HUES6 (cell line): ENCODE data around the gene CALN1.
"Not testable (repeated sequence)": the region's sequence is repeated elsewhere in the genome, so short reads cannot be mapped to it uniquely, and the experiment has no call there.

Source experiments
- H3K27ac ChIP-seq: 2 replicates; pipeline ENCODE4 v1.7.0; 2013; ENCODE audit warnings: low read depth, mild to moderate bottlenecking, low read length, inconsistent platforms
- H3K27me3 ChIP-seq: 2 replicates; pipeline ENCODE4 v1.6.1; 2013; ENCODE audit warnings: low read length; ENCODE audit not compliant: control insufficient read depth, insufficient read depth
- H3K36me3 ChIP-seq: 2 replicates; pipeline ENCODE4 v1.6.1; 2013; ENCODE audit warnings: low read length; ENCODE audit not compliant: control insufficient read depth, insufficient read depth
- H3K4me1 ChIP-seq: 2 replicates; pipeline ENCODE4 v1.6.1; 2013; ENCODE audit warnings: low read length; ENCODE audit not compliant: control insufficient read depth, insufficient read depth
- H3K4me3 ChIP-seq: 2 replicates; pipeline ENCODE4 v1.5.1; 2013; ENCODE audit warnings: low read depth, low read length
- H3K9ac ChIP-seq: one replicate; pipeline ENCODE4 v1.6.1; 2013; ENCODE audit warnings: mild to moderate bottlenecking, low read length
- H3K9me3 ChIP-seq: 2 replicates; pipeline ENCODE4 v1.6.1; 2013; ENCODE audit warnings: low read depth, low read length; ENCODE audit not compliant: control insufficient read depth, insufficient read depth

Gene CALN1

DNA sequence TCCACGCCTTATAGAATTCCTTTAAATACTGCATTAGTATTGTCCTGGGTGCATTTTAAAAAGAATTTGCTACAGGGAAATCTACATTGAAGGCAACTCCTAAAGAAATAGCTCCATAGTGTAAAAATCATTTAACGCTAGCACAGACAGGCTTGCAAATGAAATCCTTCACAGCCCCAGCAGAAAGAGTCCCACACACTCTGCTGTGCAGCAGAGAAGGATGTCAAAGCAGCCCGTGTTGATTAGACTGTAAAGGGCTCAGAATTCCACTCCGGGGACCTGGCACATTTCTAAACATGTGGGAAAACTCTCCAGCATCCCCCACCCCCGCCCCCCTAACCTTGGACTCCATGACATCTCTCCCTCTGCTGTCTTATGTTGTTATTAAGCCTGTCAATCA is 176.8 kb downstream of the CALN1 start:
- Histone ChIP-seq H3K27ac (no peak overlapping the region), H3K9ac (no peak overlapping the region), H3K4me3 (no peak overlapping the region), H3K4me1 (no peaks in the 10 kb centered on the region), H3K36me3 (no peaks in the 10 kb centered on the region), H3K27me3 (no peaks in the 10 kb centered on the region), H3K9me3 (no peaks in the 10 kb centered on the region)

DNA sequence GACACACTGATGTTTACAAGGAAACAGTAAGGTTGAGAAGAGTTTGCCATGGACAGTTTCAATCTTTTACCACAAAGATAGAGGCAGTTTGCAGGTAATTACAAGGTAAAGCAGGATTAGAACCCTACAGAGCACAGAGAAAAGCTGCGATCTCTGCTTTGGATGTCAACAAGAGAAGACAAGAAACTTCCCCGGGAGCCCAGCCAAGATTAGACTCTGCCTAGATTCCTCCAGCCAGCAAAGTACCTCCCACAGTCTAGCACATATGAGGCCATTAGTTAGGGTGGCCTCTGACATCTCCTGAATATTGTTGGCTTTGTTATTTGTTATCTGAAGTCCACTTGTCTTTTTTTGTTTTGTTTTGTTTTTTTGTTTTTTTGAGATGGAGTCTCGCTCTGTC is 178.1 kb downstream of the CALN1 start:
- H3K9me3 ChIP-seq = no peaks in the 10 kb centered on the region
- no peaks in the 10 kb centered on the region for H3K4me1 ChIP-seq
- H3K36me3 ChIP-seq = no peaks in the 10 kb centered on the region
- no peak overlapping the region for H3K9ac ChIP-seq
- H3K27me3 ChIP-seq = no peaks in the 10 kb centered on the region
- no peak overlapping the region for H3K4me3 ChIP-seq
- H3K27ac ChIP-seq = no peak overlapping the region

DNA sequence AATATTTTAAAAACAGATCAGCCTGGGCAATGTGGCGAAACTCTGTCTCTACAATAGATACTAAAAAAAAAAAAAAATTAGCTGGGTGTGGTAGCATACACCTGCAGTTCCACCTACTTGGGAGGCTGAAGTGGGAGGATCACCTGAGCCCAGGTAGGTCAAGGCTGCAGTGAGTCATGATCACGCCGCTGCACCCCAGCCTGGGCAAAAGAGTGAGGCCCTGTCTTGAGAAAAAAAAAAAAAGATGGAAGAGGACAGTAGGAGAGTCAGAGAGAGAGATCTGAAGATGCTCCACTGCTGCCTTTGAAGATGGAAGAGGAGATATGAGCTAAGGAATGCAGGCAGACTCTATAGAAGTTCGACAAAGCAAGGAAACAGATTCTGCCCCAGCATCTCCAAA is 181.9 kb downstream of the CALN1 start:
- no peak overlapping the region for H3K27ac ChIP-seq
- no peaks in the 10 kb centered on the region for H3K4me1 ChIP-seq
- no peaks in the 10 kb centered on the region for H3K27me3 ChIP-seq
- H3K9me3 ChIP-seq = no peaks in the 10 kb centered on the region
- H3K36me3 ChIP-seq = no peaks in the 10 kb centered on the region
- no peak overlapping the region for H3K9ac ChIP-seq
- no peak overlapping the region for H3K4me3 ChIP-seq

DNA sequence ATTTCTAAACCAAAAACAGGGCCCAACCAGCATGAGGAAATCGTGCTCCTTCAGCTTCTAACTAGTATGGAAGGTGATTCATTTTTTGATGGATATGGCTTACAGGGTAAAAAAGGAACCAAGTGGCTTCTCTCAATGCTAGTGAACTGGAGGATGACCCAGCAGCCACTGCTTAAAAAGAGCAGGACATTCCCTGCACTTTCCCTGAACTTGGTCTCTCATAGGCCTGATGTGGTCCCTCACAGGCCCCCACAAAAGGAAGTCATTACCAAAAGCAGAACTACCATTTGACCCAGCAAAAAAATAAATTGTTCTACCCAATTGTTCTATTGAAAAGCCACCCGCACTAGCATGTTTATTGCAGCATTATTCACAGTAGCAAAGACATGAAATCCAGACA is 188.8 kb downstream of the CALN1 start:
- H3K4me3 ChIP-seq = no peak overlapping the region
- H3K9me3 ChIP-seq = peaks cover 3% of the 10 kb centered on the region; the same call in 1 of the 2 replicates
- H3K4me1 ChIP-seq = no peaks in the 10 kb centered on the region
- no peak overlapping the region for H3K9ac ChIP-seq
- H3K36me3 ChIP-seq = no peaks in the 10 kb centered on the region
- H3K27ac ChIP-seq = no peak overlapping the region
- no peaks in the 10 kb centered on the region for H3K27me3 ChIP-seq

DNA sequence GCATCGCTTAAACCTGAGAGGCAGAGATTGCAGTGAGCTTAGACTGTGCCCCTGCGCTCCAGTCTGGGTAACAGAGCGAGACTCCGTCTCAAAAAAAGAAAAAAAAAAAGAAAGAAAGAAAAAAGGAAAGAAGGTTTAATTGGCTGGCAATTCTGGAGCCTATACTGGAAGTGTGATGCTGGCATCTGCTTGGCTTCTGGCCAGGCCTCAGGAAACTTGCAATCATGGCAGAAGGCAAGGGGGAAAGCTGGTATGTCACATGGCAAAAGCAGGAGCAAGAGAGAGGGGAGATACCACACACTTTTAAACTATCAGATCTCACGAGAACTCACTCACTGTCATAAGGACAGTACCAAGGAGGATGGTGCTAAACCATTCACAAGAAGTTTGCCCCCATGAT is 190.0 kb downstream of the CALN1 start:
- Histone ChIP-seq H3K27me3 (no peaks in the 10 kb centered on the region), H3K9ac (no peak overlapping the region), H3K4me1 (no peaks in the 10 kb centered on the region), H3K27ac (no peak overlapping the region), H3K36me3 (no peaks in the 10 kb centered on the region), H3K4me3 (no peak overlapping the region), H3K9me3 (peaks cover 3% of the 10 kb centered on the region; the same call in 1 of the 2 replicates)

DNA sequence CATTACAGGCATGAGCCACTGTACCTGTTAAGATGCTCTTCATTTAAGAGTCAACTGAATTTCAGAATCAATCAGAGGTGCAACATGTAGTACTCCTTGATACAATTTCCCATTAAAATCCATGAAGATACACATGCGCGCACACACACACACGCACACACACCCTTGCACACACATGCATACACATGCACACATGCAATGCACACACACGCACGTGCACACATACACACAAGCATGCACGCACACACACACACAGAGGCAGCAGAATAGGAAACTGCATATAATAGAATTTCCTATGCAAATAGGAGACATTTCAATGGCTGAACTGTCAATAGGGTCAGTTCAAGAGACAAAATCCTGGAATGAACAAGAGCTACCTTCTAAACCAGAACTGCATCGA is 192.6 kb downstream of the CALN1 start:
- Histone ChIP-seq H3K9ac (no peak overlapping the region), H3K4me1 (no peaks in the 10 kb centered on the region), H3K27me3 (no peaks in the 10 kb centered on the region), H3K4me3 (no peak overlapping the region), H3K36me3 (no peaks in the 10 kb centered on the region), H3K27ac (no peak overlapping the region), H3K9me3 (peaks cover 3% of the 10 kb centered on the region; the same call in 1 of the 2 replicates)

DNA sequence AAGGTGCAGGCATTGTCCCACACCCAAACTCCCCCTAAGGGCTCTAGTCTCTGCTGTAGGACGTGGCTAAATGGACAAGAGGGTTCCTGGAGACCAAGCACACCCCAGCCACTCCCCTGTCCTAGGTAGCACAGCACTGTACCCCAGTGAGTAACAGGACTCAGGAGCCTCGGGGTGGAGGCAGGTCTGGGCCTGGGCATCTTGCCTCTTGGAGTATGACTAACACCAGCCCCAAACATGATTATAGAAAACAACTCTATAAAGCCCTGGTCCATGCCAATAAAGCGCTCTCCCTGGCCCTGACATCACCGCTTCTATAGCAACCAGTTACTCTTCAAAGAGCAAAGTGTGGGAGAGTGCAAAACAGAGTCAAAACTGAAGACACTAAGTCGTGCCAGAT is 195.0 kb downstream of the CALN1 start:
- no peaks in the 10 kb centered on the region for H3K27me3 ChIP-seq
- H3K4me3 ChIP-seq = no peak overlapping the region
- H3K36me3 ChIP-seq = no peaks in the 10 kb centered on the region
- no peak overlapping the region for H3K9ac ChIP-seq
- H3K4me1 ChIP-seq = no peaks in the 10 kb centered on the region
- no peaks in the 10 kb centered on the region for H3K9me3 ChIP-seq
- H3K27ac ChIP-seq = no peak overlapping the region

DNA sequence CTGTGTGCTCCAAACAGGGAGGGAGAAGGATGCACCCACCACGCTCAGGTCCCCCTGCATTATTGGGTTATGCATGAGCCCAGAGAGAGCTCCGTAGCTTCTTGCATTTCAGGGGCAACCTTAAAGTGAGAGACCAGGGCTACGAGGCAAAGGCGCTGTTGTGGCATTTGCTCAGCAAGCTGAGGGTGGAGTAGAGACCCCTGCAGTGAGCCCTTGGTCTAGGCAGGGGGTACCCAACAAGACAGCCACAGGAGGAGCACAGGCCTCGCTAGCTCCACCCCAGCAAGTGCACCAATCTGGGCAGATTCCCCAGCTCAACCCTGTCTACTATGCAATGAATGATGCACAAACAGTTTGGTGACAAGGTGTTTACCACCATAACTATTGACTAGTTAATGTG is 198.4 kb downstream of the CALN1 start:
- Histone ChIP-seq H3K4me3 (no peak overlapping the region), H3K9ac (no peak overlapping the region), H3K4me1 (peaks cover 4% of the 10 kb centered on the region; the same call in 1 of the 2 replicates), H3K27ac (no peak overlapping the region), H3K9me3 (no peaks in the 10 kb centered on the region), H3K27me3 (peaks cover 14% of the 10 kb centered on the region; the same call in 1 of the 2 replicates), H3K36me3 (no peaks in the 10 kb centered on the region)

DNA sequence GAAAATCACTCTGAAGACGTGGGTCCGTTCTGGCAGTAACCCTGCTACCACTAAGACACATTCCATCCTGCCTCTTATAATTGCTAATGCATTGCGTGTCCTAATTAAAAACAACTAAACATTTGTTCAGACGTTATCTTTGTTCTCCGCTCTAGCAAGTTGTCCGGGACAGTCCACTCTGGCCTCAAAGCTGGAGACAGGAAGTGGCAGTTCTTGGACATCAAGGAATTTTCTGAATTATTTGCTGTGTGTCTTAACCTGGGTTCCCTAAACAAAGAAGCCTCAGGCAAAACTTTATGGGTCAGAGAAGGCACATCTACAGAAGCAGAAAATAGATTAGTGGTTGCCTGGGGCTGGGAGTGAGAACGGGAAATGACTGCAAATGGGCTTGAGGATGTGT is 199.1 kb downstream of the CALN1 start:
- Histone ChIP-seq H3K4me1 (peaks cover 4% of the 10 kb centered on the region; the same call in 1 of the 2 replicates), H3K27ac (no peak overlapping the region), H3K27me3 (peaks cover 20% of the 10 kb centered on the region; the same call in 1 of the 2 replicates), H3K9me3 (no peaks in the 10 kb centered on the region), H3K9ac (no peak overlapping the region), H3K36me3 (no peaks in the 10 kb centered on the region), H3K4me3 (no peak overlapping the region)

DNA sequence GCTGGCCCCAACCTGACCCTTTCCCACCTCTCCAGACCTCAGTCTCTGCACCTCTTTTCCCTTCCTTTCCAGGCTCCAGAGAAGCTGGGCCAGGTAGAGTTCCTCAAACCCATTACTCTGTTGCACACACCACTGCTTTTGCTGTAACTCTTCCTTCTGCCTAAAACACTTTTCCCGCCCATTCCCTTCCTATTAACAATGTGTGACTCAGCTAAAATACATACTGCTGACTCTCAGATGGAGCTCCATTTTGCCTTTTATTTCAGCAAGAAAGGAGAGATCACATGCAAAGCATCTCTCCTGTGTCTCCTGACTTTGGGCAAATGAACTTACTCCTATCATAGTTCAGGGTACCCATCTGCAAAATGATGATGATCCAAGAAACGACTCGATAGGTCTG is 201.0 kb downstream of the CALN1 start:
- Histone ChIP-seq H3K27ac (no peak overlapping the region), H3K4me1 (peaks cover 4% of the 10 kb centered on the region; the same call in 1 of the 2 replicates), H3K27me3 (peaks cover 20% of the 10 kb centered on the region; the same call in 1 of the 2 replicates), H3K36me3 (no peaks in the 10 kb centered on the region), H3K9ac (no peak overlapping the region), H3K4me3 (no peak overlapping the region), H3K9me3 (no peaks in the 10 kb centered on the region)

DNA sequence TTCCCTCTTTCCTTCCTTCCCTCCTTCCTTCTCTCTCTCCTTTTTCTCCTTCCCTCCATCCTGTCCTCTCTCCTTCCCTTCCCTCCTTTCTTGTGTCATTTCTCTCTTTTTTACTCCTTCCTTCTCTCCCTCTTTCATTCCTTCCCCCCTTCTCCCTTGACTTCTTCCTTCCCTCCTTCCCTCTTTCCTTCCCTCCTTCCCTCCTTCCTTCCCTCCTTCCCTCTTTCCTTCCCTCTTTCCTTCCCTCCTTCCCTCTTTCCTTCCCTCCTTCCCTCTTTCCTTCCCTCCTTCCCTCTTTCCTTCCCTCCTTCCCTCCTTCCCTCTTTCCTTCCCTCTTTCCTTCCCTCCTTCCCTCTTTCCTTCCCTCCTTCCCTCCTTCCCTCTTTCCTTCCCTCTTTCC is 203.1 kb downstream of the CALN1 start:
- not testable (repeated sequence) for H3K9me3 ChIP-seq, H3K27ac ChIP-seq, H3K4me1 ChIP-seq, H3K4me3 ChIP-seq, H3K9ac ChIP-seq, H3K36me3 ChIP-seq
- H3K27me3 ChIP-seq = peaks cover 20% of the 10 kb centered on the region; the same call in 1 of the 2 replicates

DNA sequence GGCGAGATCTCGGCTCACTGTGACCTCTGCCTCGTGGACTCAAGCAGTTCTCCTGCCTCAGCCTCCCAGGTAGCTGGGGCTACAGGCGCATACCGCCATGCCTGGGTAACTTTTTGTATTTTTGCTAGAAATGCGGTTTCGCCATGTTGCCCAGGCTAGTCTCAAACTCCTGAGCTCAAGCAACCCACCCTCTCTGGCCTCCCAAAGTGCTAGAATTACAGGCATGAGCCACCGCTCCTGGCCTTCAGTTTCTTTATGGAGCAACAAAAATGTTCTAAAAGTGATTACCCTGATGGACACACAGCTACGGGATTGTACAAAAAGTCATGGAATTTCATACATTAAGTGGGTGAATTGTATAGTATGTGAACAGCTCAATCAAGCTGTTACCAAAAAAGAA is 216.0 kb downstream of the CALN1 start:
- H3K9ac ChIP-seq = no peak overlapping the region
- H3K4me1 ChIP-seq = no peaks in the 10 kb centered on the region
- no peak overlapping the region for H3K4me3 ChIP-seq
- no peak overlapping the region for H3K27ac ChIP-seq
- H3K9me3 ChIP-seq = no peaks in the 10 kb centered on the region
- H3K36me3 ChIP-seq = no peaks in the 10 kb centered on the region
- H3K27me3 ChIP-seq = no peaks in the 10 kb centered on the region
